ENCODE results near the gene ZNF30.
"Not testable (repeated sequence)": the region's sequence is repeated elsewhere in the genome, so short reads cannot be mapped to it uniquely, and the experiment has no call there.

Gene ZNF30

DNA sequence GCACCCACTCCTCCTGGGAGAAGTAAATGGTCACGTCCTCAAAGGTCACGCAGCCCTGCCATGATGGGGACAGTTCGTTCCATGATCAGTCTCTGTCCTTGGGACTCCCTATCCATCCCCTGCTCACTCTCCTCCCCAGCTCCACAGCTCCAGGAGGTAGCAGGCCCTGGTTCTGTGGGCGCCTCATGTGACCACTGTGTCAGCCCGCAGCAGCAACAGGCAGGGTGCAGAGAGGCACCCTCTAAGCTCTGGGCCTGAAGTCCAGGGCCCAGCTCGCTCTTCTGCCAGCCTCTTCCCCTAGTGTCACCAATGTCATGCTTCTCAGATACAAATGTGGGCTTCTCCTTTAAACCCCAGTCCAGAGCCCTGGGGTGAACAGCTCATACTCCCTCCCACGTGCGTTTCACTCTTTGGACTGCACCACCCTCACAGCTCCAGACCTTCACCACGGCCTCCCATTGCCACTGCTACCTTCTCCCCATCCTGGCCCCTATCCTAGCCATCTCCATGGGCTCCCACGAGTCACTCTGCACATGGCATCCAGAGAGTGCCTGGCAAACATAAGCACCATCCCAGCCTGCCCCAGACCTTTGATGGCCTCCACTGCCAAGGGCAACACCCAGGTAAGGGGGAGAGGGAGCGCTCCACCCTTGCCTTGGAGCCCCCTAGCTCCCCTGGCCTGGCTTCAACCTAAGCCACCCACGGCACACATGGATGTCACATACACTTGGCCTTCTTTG is 34.4 kb downstream of the ZNF30 start:
- DNase-seq = no peak

DNA sequence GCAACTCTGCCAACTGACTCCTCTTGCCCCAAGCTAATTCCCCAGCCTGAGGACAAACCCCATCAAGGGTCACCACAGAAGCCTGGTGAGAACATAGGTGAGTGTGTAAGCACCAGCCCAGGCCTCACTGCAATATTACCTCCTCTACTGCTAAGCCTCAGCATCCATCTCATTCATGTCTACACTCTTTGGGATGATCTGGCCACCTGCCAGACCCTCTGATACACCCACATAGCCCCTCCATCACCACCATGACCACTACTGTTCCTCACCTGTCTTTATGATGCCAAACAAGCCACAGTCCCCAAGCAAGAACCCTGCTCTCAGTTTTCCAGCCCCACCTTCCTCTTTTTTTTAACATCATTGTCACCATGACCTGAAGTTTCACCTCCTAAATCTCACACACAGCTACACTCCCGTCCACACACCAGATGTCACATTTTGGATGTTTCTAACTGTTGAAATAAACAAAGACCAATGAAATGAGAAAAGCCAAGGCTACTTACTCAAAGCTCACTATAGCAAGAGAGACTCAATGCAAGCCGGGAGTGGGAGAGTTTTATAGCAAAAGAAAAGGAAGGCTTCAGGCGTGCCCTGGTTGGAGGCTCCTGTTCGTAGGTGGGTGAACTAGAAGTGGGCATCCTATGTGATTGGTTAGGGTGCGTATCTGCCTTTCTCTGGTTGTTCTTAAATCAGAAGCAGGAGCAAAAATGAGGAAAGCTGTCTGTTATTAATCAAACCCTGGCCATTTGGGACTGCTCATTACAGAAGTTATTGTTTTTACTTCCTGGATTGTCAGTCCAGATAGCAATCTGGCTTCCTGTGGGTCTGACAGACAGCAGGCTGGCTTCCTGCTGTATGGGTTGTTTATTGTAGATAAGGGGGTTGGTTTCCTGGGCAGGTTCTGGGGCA is 35.3 kb downstream of the ZNF30 start:
- no peak for DNase-seq

DNA sequence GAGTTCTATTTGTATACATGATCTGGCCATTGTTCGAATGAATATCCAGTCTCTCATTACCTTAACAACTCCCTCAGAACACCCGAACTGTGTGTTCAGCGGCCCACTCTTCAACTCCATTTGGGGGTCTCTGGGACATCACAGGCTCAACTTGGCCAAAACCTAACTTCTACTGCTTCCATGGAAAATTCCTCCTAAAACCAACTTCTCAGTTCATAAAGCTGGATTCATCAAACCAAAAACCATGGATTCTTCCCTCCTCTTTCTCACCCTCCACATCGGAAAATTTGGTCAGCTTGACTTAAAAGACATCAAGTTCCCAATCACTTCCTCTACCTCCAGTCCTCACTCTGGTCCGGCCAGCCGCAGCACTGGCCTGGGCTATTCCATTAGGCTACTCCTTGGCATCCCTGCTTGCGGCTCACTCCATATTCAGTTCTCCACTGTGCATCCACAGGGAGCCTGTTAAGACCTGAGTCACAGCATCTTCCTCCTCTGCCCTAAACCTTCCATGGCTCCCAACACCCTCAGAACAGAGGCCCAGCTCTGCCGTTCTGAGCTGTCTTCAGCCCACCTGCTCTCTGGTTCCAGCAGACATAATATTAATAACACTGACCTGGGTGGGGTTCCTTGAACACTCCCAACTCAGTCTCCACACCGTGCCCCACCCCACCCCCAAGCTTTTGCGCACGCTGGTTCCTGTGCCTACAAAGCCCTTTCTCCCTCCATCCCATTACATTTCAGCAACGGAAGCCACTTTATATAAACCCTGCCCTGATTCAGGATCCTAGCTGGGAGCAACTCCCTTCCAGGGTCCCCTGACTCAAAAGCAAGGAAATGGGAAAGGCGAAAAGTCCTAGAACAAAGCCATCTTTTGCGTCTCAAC is 36.2 kb downstream of the ZNF30 start:
- no peak for DNase-seq

DNA sequence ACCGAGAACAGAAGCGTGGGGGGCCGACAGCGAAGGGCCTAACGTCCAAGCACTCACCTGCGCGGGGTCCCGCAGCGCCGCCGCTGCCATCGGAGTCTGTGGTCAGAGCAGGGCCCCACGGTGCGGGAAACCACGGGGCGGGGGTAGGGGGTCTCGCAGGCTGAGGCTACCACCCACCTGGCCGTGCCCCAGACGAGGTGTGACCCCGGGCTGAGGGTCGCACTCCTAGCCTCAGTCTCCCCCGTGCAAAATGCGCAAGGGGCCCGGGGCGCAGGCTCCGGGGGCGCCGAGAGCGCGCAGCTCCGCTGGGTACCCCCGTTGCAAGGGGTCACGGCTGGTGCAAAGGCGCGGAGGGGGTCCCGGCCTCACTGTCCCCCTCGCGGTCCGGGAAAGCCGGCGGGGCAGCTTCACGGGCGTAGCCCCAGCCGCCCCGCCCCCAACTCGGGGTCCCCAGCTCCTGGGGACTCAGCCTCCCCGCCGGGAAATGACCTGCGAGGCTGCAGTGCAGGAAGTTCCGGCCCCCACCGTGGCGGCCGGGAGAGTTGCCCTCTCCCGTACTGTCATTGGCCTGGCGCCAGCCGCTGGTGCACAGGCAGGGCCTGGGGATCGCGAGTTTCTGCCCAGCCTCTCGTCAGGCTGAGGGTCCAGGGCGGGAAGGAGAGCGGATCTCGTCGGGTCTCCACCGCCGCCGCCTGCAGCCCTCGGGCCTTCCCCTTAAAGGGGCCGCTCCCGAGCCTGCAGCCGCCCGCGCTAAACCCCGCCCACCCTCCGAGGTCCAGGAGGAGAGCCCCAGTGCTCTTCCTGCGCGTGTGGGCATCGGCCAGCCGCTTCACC is 37.1 kb downstream of the ZNF30 start, which contains the start of gene ZNF792:
ZNF792 (minus strand) TSS at position 657 of the 834 bp plus-strand sequence; CDS start at position 90, 567 bp downstream.
- peak; percentile 33 for DNase-seq

DNA sequence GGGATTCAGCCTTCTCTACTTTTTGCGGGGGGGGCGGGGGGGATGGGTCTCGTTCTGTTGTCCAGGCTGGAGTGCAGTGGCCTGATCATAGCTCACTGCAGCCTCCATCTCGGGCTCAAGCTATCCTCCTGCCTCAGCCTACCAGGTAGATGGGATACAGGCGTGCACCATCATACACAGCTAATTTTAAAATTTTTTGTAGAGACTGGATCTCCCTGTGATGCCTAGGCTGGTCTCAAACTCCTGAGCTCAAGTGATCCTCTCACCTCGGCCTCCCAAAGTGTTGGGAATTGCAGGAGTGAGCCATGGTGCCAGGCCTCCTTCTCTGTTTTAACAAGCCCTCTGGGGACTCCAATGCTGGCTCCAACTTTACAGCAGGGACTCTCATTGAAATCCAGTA is 37.9 kb downstream of the ZNF30 start:
- DNase-seq = no peak

DNA sequence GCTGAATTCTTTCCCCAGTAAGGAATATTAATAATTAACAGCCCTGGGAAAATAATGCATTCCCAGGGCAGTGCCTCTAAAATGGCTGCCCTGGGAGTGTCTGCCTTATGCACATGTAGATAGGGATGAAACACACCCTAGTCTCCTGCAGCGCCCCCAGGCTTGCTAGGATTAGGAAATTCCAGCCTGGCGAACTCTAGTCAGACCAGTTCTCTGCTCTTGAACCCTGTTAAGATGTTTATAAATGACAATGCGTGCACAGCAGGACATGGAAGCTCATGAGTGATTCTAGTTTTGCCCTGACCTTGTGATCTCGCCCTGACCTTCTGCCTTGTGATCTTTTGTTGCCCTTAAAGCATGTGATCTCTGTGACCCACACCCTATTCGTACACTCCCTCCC is 38.8 kb downstream of the ZNF30 start:
- not testable (repeated sequence) for DNase-seq

DNA sequence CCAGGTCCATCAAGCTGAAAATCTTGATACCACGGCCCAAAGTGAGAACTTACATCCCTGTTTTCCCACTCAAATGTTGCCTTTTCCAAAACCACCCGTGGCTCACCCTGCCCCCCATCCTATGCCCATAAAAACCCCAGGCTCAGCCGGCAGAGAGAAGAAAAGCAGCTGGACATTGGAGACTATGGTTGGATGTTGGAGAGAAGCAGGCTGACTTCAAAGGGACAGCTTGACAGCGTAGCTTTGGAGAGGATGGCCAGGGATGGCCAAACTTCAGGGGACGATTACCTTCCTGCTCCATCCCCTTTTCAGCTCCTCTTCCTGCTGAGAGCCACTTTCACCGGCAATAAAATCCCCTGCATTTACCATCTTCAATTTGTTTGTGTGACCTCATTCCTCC is 40.8 kb downstream of the ZNF30 start:
- no peak for DNase-seq

DNA sequence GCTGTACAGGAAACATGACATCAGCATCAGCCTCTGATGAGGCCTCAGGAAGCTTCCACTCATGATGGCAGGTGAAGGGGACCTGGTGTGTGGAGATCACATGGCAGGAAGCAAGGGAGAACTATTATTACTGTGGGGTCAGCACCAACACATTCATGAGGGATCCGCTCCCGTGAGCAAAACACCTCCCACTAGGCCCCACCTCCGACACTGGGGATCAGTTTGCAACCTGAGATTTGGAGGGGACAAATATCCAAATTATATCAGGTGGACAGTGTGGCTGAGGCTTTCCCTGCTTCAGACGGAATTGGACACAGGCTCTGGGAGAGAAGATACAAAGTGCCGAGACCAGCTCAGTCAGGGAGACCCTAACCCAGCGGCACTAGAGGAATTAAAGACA is 43.0 kb downstream of the ZNF30 start:
- no peak for DNase-seq

DNA sequence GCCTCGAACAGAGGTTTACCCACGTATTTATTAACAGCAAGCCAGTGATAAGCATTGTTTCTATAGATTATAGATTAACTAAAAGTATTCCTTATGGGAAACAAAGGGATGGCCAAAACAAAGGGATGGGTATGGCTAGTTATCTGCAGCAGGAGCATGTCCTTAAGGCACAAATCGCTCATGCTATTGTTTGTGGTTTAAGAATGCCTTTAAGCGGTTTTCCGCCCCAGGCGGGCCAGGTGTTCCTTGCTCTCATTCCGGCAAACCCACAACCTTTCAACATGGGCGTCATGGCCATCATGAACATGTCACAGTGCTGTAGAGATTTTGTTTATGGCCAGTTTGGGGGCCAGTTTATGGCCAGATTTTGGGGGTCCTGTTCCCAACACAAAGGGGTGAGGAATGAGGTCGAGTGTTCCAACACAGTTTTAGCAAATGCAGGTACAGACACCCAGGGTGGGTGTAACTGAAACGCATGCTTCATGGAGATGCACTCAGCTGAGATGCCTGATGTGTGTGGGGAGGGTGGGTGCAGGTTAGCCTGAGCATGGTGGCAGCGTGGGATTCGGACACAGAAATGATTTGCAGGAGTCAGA is 43.6 kb downstream of the ZNF30 start:
- not testable (repeated sequence) for DNase-seq

DNA sequence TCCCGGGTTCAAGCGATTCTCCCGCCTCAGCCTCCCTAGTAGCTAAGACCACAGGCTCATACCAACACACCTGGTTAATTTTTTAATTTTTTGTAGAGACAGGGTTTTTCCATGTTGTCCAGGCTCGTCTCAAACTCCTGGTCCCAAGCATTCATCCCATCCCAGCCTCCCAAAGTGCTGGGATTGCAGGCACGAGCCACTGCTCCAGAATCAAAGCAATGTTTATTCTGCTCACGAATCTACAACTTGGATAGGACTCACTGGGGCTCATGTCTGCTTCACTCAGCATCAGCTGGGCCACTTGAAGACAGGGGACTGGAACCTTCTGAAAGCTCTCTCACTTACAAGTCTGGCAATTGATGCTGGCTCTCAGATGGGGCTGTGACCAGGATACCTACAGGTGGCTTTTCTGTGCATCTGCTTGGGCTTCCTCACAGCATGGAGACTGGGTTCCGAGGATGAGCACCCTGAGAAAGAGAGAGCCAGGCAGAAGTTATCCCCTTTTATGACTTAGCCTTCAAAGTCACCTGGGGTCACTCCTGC is 45.5 kb downstream of the ZNF30 start:
- no peak for DNase-seq

DNA sequence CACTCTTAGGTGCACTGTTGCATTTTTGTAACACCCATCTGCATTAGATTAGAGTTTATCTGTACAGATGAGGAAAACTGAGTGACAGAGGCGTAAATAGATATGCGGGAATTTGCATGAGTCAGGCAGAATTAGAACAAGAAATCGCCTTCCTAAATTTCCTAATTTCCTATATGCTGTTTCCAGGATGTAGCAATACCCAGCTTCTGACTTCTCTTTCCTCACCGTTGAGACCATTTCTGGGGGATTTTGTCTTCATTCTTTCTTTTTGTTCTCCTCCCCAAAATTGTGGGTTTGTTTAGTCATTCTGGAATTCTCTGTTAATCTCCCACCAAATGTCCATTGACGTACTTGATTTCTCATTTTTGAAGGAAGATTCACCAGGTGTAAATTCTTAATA is 47.9 kb downstream of the ZNF30 start:
- no peak for DNase-seq

DNA sequence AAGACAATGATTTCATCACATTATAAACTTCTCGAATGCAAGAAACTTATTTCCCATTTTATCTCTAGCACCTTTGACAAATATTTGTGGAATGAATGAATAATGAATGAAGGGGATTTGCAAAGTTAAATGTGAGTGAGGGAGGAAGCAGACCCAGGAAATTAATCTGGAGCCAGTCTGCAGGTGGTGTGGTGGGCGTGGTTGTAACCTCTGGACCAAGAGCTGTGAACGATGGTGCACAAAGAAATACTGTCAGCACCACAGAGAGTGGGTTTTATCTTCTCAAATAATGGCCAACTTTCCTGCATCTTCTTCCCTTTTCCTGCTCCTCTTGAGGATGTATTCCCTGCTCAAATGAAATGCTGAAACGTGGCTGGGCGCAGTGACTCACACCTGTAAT is 48.4 kb downstream of the ZNF30 start:
- no peak for DNase-seq

DNA sequence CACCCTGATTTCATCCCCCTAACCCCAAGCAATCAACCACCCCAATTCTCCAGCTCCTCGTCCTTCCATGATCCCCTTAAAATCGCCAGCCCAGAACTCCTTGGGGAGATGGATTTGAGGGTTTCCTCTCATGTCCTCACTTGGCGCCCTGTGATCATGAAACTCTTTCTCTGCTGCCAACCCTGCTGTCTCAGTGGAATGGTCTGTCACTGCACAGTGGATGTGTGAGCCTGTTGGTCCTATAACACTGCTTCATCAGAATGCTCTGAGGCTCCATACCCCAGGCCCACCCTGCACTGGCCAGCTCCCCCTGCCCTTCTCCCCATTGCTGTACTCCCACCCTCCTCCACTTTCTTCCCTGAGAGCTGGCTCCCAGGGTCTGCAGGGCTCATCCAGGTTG is 49.9 kb downstream of the ZNF30 start:
- DNase-seq = no peak

DNA sequence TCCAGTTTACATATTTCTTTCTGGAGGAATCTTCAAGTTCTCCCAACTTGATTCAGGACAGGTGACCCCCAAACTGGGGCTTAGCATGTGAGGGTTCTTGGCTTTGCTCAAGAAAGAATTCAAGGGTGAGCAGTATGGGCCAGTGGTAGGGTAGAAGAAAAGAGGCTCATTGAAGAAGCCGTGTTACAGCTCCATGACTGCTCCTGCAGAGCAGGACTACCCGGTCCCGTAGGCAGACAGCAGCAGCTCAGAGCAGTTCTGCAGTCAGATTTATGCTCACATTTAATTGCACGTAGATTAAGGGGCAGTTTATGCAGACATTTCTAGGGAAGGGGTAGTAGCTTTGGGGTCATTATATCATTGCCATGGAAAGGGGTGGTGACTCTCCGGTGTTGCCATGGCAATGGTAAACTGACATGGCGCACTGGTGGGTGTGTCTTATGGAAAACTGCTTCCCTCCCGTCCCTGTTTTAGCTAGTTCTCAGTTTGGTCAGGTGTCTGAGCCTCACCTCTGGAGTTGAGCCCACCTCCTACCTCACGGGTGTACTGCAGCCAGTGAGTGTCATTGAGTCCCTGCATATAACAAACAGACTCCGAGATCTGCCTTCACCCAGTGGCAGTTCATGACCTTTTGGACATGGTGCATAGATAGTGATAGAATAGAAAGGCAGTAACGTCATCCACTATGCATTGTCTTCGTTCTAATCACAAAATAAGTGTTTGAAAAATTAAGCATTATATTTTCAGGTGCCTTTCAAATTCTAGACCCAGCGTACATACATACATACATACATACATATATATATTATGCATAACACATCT is 53.3 kb downstream of the ZNF30 start:
- DNase-seq = no peak

DNA sequence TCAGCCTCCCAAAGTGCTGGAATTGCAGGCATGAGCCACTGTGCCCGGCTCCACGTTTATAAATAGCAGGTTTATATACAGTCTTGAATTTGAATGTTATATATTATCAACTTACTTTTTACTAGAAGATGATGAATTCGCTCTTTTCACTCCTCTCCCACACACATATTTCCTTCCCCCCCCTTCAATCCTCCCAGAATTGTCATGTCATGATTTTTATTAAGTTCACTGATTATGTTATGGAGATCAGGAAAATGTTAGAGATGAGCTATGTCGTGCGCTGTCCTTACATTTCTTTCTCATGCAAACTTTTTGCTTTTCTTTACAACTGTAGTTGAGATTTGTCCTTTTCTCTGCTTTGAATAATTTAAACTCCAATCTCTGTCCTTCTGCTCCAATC is 55.6 kb downstream of the ZNF30 start:
- no peak for DNase-seq

DNA sequence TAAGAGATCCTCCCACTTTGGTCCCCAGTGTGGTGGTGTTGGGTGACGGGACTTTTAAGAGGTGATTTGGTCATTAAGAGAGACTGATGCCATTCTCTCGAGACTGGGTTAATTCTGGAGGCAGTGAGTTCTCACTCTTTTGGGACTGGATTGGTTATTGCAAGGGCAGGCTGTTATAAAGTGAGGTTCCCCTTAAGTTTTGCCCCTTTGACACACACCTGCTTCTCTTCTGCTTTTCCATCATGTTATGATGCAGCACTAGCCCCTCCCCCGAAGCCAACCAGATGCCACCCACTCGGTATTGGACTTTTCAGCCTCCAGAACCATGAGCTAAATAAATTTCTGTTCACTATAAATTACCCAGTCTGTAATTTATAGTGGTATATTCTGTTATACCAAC is 57.1 kb downstream of the ZNF30 start:
- no peak for DNase-seq

DNA sequence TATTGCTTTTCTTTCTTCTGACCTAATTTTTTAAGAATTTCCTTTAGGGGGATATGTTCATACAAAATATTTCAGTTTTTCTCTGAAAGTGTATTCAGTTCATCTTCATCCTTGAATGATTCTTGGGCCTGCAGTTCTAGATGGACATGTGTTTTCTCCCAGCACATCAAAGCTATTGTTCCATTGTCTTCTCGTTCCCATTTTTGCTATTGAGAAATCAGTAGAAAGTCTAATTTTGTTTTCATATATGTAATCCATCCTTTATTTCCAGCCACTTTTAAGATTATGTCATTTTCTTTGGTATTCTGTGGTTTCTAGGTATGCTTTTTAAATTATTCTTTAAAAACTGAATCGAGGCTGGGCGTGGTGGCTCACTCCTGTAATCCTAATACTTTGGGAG is 57.6 kb downstream of the ZNF30 start:
- DNase-seq = no peak

DNA sequence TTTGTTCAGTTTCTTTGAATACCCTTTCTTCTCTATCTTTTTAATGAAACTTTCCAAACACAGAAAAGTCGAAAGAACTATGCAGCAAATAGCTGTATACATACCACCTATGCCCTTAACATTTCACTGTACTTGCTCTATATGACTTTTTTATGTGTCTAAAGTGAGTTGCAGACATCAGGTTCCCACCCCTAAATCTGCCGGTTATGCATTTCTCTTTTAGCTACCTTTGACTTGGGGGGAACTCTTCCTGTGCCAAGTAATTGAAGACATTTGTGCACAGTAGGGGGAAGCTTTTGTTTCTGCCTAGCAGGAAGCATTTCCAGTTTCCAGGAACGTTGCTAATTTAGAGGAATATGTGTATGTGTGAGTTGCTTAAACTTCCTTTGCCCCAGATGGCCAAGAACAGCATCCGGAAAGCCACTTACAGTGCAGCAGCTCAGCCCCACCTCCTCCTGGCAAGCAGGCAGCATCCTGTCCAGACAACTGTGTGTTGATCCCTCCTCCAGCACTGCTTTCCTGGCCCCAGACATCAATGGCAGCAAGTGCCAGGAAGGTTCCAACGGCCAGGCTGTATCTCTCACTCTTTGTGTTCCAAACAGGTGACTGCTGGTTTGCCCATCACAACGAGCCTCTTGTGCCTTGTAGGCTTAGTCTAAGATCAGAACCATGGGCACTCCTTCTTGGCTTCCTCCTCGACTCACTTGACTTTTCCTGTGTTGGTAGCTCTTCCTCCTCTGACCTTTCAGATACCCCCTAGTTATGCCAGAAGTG is 58.7 kb downstream of the ZNF30 start:
- no peak for DNase-seq

DNA sequence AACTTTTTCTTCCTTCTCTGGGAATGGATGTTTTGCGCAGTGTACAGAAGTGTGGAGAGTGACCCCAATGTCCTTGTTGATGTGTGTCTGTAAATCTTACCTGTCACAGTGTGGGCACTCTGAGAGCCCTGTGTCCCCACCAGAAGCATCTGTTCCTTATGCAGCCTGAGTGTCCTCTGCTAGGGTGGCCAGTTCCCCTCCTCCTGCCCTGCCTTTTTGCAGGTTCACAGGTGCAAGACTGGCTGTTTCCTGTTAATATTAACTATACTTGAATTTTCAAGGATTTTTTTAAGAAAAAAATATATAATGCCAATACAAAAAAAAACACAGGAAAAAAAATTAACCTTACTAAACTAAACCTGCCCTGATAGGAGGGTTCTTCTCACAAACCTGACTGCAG is 61.4 kb downstream of the ZNF30 start:
- no peak for DNase-seq

DNA sequence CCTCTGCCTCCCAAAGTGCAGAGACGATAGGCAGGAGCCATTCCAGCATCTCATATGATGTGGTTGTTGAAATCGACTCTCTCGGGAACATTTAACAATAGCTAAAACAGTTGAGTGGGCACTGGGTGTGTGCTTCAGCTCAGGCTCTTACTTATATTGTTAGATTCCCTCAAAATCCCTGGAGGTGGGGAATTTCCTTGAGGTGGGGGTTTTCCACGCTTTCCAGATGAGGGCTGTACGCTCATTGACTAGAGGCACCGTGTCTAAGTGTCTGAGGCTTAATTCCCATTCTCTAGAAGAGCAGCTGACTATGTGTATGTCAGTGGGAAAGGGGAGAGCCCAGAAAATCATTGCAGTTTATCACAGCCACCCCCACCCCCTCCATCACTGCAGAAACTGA is 62.6 kb downstream of the ZNF30 start:
- no peak for DNase-seq
